OCI-LY3 (cell line): ENCODE data around the gene LIPC.

Source experiments
- H2AFZ ChIP-seq: fragments of 200-600, 300-600 bp; shearing (Covaris generic); 2 replicates; pipeline ENCODE4 v1.6.0; 2014; ENCODE audit warnings: antibody characterized with exemption, low read depth, low read length
- H3K27ac ChIP-seq: fragments of 200-600, 300-600 bp; sonication (generic); 2 replicates; pipeline ENCODE4 v1.5.1; 2014; ENCODE audit warnings: mild to moderate bottlenecking, low read length, moderate library complexity, mixed read lengths
- H3K27me3 ChIP-seq: fragments of 200-600, 300-600 bp; sonication (generic); 2 replicates; pipeline ENCODE4 v1.6.1; 2014; ENCODE audit warnings: low read depth, low read length, mixed read lengths
- H3K36me3 ChIP-seq: fragments of 200-600, 300-600 bp; sonication (generic); replicated peaks from 2 replicates; pipeline ENCODE3; 2014; ENCODE audit warnings: low read depth, low read length, mixed read lengths
- H3K4me1 ChIP-seq: fragments of 300-600, 200-600 bp; sonication (generic); 2 replicates; pipeline ENCODE4 v1.6.1; 2014; ENCODE audit warnings: low read length, mixed read lengths
- H3K4me2 ChIP-seq: fragments of 200-600, 300-600 bp; sonication (generic); 2 replicates; pipeline ENCODE4 v1.6.1; 2014; ENCODE audit warnings: low read length, mixed read lengths
- H3K4me3 ChIP-seq: fragments of 300-600, 200-600 bp; sonication (generic); 2 replicates; pipeline ENCODE4 v1.5.1; 2014; ENCODE audit warnings: antibody characterized with exemption, mild to moderate bottlenecking, low read length, moderate library complexity
- H3K79me2 ChIP-seq: fragments of 300-600, 200-600 bp; shearing (Covaris generic); 2 replicates; pipeline ENCODE4 v1.6.1; 2014; ENCODE audit warnings: mild to moderate bottlenecking, low read length, mixed read lengths
- H3K9ac ChIP-seq: fragments of 300-600, 200-600 bp; shearing (Covaris generic); 2 replicates; pipeline ENCODE4 v1.6.0; 2014; ENCODE audit warnings: mild to moderate bottlenecking, low read length, moderate library complexity
- H3K9me3 ChIP-seq: fragments of 200-600, 300-600 bp; shearing (Covaris generic); 2 replicates; pipeline ENCODE4 v1.6.1; 2014; ENCODE audit warnings: low read length, mixed read lengths; ENCODE audit not compliant: insufficient read depth
- H4K20me1 ChIP-seq: fragments of 200-600, 300-600 bp; sonication (generic); 2 replicates; pipeline ENCODE4 v1.6.1; 2016; ENCODE audit warnings: low read length, mixed read lengths; ENCODE audit not compliant: insufficient read depth
- EZH2phosphoT487 ChIP-seq: fragments of 200-600 bp; shearing (Covaris generic); IDR thresholded peaks from 2 replicates; pipeline ENCODE4 v1.6.1; 2018; ENCODE audit warnings: antibody characterized with exemption, mixed run types, low read depth
- TF ChIP-seq, protein P1 (sequence below): fragments of 200-600, 300-600 bp; sonication (generic); IDR thresholded peaks from 2 replicates; pipeline ENCODE4 v1.5.1; 2014; ENCODE audit warnings: antibody characterized with exemption, low read length, low read depth

LIPC gene

DNA sequence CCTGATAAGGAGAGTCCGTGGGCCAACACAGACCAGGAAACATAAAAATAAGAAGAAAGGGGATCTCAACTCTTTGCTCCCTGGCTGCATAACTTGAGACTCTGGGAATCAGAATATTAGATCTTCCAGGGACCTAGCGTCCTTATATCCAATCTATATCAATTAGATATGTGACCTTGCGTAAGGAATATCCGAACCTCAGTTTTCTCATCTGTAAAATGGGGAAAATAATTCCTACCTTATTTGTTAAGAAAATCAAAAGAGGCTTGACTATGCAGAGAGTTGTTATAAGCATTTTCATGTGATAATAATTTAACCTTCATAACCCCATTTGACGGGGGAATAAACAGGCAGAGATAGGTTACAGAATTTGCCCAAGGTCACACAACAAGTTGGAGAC is 7.1 kb upstream of the LIPC start:
- Histone ChIP-seq H3K9me3 (no peaks in the 10 kb centered on the region), H3K9ac (no peak overlapping the region), H3K27me3 (no peaks in the 10 kb centered on the region), H3K4me2 (no peak overlapping the region), H3K27ac (no peak overlapping the region), H3K4me3 (no peak overlapping the region), H2AFZ (no peak overlapping the region), H3K79me2 (no peaks in the 10 kb centered on the region), H3K36me3 (no peaks in the 10 kb centered on the region), H4K20me1 (no peaks in the 10 kb centered on the region), H3K4me1 (peaks cover 27% of the 10 kb centered on the region)
- TF ChIP-seq, protein P1, sequence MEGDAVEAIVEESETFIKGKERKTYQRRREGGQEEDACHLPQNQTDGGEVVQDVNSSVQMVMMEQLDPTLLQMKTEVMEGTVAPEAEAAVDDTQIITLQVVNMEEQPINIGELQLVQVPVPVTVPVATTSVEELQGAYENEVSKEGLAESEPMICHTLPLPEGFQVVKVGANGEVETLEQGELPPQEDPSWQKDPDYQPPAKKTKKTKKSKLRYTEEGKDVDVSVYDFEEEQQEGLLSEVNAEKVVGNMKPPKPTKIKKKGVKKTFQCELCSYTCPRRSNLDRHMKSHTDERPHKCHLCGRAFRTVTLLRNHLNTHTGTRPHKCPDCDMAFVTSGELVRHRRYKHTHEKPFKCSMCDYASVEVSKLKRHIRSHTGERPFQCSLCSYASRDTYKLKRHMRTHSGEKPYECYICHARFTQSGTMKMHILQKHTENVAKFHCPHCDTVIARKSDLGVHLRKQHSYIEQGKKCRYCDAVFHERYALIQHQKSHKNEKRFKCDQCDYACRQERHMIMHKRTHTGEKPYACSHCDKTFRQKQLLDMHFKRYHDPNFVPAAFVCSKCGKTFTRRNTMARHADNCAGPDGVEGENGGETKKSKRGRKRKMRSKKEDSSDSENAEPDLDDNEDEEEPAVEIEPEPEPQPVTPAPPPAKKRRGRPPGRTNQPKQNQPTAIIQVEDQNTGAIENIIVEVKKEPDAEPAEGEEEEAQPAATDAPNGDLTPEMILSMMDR, result no peak

DNA sequence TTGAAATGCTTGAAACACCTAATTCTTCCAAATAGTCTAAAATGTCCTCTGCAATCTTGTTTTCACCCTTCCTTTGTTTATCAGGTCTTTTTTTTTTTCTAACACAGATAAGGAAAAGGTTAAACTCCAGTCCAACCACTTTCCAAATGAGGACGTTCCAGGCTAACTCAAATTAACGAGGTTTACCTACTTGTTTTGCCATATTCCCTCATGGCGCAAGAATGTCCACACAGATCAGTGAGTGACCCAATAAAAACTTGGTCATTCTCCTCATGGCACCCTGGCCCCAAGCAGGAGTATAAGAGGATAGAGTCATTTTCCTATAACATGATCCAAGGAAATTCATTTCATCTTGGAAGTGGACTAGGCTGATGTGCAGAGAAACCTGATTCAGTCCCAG is 6.6 kb upstream of the LIPC start:
- no peak overlapping the region for H3K4me2 ChIP-seq
- H3K27ac ChIP-seq, result no peak overlapping the region
- no peak overlapping the region for H3K9ac ChIP-seq
- H3K4me3 ChIP-seq, result no peak overlapping the region
- peaks cover 22% of the 10 kb centered on the region for H3K4me1 ChIP-seq
- no peaks in the 10 kb centered on the region for H4K20me1 ChIP-seq
- no peak for TF ChIP-seq EZH2phosphoT487
- TF ChIP-seq, protein P1, result no peak
- H2AFZ ChIP-seq, result no peak overlapping the region
- H3K27me3 ChIP-seq, result no peaks in the 10 kb centered on the region
- no peaks in the 10 kb centered on the region for H3K36me3 ChIP-seq
- no peaks in the 10 kb centered on the region for H3K9me3 ChIP-seq
- no peaks in the 10 kb centered on the region for H3K79me2 ChIP-seq

DNA sequence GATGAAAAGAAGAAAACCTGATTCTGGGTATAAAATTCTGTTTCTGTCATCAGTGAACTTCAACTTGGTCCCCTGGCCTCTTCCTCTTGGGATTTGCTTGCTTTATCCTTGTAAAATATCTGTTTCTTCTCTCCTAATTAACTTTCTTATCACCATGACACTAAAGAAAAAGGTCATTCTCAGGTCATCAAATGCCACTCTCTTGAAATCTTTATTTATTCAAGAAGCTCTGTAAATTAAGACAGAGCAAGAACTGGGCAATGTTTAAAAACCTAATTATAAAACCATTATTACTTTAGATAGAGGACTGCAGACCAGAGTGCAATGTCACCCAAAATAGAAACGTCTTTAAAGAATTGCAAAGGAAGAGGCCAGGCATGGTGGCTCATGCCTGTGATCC is 6.0 kb upstream of the LIPC start:
- Histone ChIP-seq H3K79me2 (no peaks in the 10 kb centered on the region), H3K4me2 (no peak overlapping the region), H2AFZ (no peak overlapping the region), H3K4me3 (no peak overlapping the region), H3K27me3 (no peaks in the 10 kb centered on the region), H4K20me1 (no peaks in the 10 kb centered on the region), H3K4me1 (peaks cover 16% of the 10 kb centered on the region), H3K9ac (no peak overlapping the region), H3K27ac (no peak overlapping the region), H3K9me3 (no peaks in the 10 kb centered on the region), H3K36me3 (no peaks in the 10 kb centered on the region)
- no peak for TF ChIP-seq EZH2phosphoT487
- TF ChIP-seq, protein P1, result no peak

DNA sequence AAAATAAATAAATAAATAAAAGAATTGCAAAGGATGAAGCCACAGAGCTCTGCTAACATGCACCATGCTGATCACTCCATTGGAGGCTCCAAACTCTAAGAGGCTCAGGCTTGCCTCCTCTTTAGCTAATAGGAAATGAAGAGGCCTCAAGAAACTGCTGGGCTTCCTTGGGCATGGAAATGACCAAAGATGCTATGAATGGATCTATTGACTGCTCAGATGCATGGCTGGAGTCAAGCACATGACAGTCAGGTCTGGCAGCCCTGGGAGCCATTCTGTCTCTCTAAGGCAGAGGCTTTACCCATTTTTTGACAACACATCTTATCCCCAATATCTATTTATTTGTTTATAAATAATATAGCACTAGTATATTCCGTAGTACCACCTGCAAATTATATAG is 5.3 kb upstream of the LIPC start:
- Histone ChIP-seq H3K36me3 (no peaks in the 10 kb centered on the region), H3K79me2 (no peaks in the 10 kb centered on the region), H3K27ac (no peak overlapping the region), H3K27me3 (no peaks in the 10 kb centered on the region), H3K4me1 (peaks cover 9% of the 10 kb centered on the region), H4K20me1 (no peaks in the 10 kb centered on the region), H3K4me2 (no peak overlapping the region), H3K9me3 (no peaks in the 10 kb centered on the region), H2AFZ (no peak overlapping the region), H3K4me3 (no peak overlapping the region), H3K9ac (no peak overlapping the region)
- TF ChIP-seq EZH2phosphoT487, result no peak
- TF ChIP-seq, protein P1, result no peak
